Measurements from ENCODE around the gene IPMK.
"Not testable (repeated sequence)": the region's sequence is repeated elsewhere in the genome, so short reads cannot be mapped to it uniquely, and the experiment has no call there.

IPMK gene

DNA sequence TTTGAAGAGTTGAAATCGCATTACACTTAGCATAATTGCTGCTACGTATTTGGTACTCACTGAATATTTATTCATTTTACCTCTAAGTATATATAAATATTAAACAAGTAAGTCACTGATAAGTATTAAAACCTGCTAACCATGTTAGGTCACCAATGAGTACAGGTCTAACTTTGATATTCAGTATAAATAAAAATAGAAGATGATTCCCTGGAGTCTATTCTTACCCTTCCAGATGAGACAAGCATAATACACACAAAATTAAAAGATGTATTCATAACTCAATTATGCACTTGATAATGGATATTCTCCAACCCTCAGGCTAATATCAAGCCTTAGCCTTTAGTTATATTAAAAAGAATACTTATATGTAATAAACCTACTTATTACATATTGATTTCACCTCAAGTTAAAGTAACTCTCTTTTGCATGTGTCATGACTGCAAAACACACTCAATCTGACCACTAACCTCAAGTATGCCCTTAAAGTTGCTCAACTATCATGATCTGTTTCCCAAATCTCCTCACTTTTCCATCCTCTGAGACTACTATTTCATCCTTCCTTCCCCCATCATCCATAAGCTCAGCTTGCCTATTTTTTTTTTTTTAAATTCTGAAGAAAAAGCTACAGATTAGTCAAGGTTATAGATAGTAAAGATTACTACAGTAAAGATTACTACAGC lies 46.8 kb downstream of the IPMK start:
- no peak for DNase-seq

DNA sequence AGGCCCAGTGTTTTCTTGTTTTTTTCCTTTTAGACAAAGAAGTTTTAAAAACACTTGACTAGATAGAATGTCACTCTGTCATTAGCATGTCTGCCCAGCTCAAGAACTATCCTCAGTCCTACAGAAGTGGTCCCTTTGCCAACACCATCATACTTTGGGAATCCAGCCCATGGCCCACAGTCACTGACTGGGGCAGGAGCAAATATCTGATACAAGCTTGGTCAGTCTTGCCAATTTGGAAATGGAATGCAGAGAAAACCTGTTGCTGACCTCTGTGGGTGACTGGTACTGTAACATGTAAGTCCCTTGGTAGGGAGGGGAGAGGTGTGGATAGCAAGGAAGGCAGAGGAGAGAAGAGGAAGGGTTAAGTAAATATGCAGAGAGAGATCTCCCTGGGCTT lies 47.8 kb downstream of the IPMK start:
- DNase-seq: no peak

DNA sequence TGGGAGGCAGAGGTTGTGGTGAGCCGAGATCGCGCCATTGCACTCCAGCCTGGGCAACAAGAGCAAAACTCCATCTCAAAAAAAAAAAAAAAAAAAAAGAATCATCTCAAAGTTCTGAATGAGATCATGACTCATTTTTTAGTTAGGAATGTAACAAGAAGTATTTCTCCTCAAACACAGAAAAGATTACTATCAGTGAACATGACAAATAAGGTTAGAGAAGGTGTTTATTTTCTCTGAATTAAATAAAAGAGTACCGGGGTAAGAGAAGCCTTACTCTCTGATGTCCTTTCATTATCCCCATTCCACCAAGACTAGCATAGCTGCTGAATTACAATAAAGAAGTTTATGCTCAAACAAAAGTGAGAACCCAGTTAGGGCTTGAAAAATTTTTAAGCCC lies 50.1 kb downstream of the IPMK start:
- DNase-seq: no peak

DNA sequence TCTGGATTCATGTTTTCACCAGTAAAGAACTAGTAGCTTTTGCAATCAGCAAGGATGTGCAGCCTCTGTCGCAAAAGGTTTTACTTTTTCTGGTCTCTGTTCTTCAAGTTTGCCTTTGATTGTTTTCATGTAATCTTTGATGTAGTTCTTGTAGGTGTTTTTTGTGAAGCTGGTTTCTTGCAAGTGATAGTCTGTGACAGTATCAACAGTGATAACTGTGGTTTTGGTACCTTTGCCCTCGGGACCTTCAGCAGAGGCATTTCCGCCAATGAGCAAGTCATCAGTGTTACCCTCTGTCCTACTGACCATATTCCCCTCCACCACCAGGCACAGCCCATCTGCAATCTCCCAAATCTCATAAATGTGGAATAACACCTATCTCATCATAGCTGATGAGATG lies 55.1 kb downstream of the IPMK start:
- no peak for DNase-seq

DNA sequence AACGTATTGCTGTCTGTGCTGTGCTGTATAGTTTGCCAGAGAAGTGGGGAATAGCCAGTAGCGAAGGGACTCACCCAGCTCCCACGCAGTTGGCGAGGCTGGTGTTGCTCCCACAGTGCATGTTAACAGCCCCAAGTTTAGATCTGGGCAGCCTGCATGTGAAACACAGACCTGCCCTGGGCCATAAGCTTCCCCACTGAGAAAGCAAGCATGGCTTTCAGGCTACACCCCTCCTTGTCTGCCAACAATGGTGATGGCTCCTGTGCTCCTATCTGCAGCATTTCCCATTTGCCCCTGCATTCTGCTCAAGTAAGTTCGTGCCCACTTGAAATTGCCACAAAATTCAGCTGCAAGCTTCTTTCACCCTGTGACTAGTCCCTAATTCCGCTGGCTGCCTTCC lies 57.5 kb downstream of the IPMK start:
- no peak for DNase-seq

DNA sequence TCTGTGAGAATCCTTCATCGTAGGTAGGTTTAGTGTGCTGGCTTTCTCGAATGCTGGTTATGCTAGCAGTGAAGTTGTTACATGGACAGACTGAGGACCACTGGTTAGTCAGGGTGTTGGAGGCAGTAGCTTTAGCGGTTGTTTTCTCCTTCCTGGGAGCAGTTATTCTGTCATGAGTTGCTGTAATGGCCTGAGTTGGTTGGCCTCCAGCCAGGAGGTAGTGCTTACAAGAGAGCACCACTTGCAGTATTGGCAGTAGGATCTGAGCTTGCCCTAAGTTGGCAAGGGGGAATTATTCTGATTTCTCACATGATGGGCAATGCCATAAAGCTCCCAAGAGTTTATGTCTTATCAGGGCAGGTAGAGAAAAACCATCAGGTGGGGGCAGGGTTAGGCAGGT lies 58.0 kb downstream of the IPMK start:
- DNase-seq: no peak

DNA sequence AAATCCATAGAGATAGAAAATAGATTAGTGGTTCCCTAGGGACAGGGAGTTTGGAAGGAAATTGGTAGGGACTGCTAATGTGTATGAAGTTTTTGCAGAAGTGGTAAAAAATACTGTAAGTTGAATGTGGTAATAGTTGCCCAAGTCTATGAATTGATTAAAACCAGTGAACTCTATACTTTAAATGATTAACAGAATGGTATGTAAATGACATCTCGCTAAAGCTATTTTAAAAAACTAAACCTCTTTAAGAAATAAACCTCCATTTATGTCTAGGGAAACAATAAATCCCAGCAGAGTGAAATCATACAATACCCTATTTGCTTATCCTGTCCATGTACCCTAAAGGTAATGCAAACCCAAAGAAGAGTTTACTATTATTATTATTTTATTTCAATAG lies 61.4 kb downstream of the IPMK start:
- DNase-seq: no peak

DNA sequence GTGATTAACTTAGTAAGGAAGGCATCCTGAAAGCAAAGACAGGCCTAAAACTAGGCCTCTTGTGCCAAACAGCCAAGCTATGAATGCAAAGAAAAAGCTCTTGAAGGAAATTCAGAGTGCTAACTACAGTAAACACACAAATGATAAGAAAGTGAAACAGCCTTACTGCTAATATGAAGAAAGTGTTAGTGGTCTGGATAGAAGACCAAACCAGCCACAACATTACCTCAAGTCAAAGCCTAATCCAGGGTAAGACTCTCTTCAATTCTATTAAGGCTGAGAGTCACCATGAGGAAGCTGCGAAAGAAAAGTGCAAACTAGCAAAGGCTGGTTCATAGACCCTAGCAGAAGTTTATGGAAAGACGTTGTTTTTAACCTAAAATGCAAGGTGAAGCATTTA lies 66.0 kb downstream of the IPMK start:
- DNase-seq: no peak

DNA sequence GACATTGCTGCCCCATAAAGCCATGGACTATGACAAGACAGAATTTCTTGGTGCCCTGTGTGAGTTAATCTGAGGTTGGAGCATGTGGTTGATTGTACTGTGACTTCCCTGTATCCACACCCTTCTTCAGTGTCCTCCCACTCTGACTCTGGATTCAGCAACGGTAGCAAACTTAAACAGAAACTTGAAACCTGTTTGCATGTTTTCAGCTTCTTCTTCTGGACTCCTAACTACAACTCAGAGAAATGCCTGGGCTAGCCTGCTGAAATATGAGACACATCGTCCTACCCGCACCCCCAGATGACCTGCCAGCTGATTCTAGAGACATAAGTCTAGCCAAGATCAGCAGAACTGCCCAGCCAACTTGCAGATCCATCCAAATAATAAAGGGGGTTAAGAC lies 78.4 kb downstream of the IPMK start:
- no peak for DNase-seq

DNA sequence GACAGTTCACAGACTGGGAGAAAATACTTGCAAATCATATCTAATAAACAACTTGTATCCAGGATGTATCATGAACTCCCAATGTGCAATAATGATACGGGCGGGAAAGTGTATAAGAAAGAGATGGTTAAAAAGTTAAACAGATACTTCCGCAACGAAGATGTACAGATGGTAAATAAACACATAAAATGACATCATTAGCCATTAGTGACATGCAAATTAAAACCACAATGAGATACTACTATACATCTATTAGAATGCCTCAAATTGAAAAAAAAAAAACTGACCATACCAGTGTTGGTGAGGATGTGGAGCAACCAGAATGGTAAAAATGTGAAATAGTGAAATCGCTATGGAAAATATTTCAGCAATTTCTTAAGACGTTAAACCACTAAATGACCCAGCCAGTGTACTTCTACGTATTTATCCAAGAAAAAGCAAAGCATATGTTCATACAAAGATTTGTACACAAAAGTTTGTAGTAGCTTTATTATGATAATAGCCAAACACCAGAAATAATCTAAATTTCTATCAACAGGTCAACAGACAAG lies 83.5 kb downstream of the IPMK start:
- no peak for DNase-seq

DNA sequence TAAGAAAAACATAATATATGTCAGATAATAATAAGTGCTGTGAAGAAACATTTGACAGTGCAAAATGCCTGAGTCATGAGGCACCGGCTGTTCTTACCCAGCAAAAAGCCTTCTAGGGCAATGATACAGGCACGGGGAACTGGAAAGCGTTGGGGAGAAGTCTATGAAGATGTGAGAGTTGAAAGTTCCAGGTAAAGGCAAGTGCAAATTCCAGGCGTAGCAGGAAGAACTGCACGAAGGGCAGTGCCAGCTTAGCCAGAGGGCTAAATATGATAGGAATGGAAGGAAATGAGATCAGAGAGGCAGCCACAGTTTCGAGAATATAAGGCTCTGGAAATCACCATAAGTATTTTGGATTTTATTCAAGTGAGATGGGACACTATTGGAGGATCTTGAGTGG lies 87.0 kb downstream of the IPMK start:
- DNase-seq: no peak

DNA sequence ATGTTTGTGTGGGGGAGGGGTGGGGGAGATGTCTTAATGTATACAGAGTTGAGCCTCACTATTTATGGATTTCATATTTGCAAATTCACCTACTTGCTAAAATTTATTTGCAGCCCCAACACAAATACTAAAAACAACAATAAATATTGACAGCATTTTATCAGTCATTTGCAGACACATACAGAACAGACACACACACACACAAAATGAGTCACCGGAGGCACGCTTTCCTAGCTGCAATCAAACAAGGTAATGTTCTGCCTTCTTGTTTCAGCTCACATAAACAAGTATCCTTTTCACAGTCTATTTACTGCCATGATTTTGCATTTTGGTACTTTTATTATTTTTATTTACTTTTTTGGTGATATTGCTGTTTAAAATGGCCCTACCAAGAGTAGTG lies 88.5 kb downstream of the IPMK start:
- no peak for DNase-seq

DNA sequence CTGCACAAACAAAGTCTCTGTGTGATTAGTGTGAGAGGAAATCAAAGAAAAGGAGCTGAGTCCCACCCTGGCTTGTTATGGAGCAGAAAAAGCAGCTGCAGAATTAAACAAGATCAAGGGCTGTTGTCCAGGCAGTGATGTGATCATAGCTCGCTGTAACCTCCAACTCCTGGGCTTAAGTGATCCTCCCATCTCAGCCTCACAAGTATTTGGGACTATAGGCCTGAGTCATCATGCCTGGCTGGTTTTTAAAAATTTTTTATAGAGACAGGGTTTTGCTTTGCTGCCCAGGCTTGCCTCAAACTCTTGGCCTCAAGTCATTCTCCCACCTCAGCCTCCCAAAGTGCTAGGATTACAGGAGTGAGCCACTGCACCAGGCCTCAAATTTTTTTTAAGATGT lies 88.9 kb downstream of the IPMK start:
- DNase-seq: no peak

DNA sequence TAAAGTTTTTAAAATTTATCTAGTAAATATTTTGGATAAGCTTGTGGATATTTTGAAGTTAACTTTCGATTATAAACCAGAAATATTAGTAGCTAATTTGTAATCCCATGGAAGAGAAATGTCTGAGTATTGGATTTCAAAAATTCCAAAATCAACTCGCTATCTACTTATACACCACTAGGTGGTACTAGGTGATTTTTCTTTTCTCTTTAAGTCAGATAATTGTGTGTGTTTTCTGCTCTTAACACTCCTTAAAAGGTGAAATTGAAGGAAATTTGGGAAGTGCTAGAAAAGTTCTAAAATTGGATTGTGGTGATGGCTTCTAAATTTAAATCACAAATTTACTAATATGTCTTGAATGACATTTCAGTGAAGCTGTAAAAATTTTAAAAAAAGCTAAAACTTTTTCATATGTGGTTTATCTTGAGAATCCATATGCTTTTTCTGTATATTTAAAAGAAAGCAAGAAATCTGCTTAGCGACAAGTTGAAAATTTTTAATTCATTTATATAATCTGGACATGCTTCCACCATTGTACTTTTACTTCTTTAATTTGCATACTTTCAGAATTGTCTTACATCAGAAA lies 90.2 kb downstream of the IPMK start:
- DNase-seq: no peak

DNA sequence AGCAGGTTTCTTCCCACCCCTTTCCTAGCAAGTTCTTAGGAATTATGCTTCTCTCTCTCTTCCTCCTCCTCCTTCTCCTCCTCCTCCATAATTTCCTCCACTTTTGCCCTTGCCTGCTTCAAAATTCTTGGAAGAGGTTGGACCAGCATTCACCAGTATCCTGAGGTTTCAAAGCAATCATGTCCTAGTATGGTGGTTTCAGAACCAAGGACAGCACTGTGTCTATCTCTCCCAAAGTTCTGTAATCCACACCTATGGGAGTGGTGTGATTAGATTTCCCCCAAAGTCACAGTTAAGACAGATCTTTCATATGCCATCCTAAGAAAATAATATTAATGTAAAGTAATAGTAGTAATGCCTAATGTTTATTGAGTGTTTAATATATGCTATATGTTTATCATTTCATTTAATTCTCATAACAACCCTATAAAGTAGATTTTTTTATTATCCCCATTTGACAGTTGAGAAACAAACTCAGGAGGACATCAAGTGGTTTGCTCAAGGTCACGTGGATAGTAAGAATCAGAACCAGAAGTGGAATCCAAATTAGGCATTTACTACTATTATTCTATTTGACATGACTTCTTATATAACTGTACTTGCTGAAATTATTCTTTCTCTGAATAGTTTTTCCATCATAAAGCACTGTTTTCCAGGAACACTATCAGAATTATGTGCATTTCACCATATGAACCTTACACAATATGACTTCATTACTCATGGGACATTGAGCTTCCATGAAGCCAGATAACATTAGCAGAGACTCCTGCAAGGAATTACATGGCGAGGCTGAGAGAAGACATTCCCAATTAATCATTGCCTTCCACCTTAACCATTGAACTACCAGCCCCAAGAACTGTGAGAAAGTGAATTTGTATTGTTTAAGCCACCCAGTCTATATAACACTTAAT lies 91.4 kb downstream of the IPMK start:
- no peak for DNase-seq

DNA sequence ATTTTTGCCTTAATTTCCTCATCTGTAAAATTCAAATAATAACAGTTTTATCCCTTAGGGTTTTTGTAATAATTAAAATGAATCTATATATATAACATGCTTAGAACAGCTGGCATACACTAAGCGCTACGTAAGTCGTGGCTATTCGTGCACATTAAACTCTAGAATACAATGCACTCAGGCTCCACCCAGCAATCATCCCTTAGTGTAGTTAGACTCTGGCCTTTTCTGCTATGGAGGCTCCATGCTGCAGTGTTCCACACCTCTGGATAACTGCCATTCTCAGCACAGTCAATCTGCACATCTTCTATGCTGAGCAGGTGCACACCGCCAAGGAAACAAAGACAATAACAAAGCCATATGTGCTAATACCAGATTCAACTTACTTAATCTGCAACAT lies 92.9 kb downstream of the IPMK start:
- no peak for DNase-seq

DNA sequence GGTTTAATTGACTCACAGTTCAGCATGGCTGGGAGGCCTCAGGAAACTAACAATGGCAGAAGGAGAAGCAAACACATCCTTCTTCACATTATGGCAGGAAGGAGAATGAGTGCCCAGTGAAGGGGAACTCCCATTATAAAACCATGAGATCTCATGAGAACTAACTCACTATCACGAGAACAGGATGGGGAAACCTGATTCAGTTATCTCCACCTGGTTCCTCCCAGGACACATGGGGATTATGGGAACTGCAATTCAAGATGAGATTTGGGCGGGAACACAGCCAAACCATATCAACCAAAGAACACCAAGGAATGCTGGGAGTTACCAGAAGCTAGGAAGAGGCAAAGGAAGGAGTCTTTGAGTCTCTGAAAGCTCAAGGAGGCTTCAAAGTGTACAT lies 94.3 kb downstream of the IPMK start:
- no peak for DNase-seq

DNA sequence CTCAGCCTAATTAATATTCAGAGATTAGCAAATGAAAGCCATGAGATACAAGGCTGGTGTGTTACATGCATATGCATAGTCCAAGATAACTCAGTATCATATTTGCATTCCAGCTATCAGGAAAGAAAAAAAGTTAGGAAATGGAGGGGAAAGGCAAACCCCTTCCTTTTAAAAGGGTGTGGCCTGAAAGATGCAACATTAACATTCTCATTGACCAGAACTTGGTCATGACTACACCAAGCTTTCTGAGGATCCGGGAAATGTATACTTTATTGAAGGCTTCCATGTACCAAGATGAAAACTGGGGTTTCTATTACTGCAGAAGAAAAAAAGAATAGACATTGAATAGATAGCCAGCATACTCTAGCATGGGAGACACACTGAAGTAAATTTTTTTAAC lies 96.5 kb downstream of the IPMK start:
- DNase-seq: no peak

DNA sequence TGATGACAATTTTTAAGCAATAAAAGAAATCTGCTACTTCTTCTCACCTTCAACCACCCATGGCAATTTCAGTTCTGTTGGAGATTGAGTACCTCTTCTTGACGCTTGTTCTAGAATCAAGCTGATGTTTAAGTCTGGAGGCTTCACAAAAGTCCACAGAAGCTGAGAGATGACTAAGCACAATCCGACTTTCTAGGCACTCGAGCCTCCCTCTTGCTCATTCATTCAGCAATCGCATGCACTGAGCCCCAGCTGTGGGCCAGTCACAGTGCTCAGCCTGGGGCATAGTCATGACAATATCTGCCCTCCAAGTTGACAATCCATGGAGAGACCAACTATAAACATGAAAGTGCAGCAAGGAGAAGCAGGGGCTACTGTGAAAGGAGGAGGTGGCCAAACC lies 103.2 kb downstream of the IPMK start:
- no peak for DNase-seq

DNA sequence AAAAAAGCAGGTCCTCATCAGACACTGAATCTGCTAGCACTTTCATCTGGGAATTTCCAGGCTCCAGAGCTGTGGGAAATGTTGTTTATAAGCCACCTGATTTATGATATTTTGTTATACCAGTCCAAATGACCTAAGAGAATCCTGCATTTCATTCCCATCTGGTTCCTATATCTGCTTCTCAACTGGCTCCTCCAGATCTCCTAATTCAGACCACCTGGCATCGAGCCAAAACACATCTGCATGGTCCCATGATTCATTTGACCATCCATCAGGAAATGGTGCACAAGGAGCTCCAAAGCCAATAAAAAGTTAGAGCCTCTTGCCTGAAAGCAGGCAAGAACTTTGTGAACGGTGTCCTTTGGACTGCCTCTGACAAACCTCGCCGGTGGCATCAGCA lies 108.9 kb downstream of the IPMK start:
- DNase-seq: no peak

DNA sequence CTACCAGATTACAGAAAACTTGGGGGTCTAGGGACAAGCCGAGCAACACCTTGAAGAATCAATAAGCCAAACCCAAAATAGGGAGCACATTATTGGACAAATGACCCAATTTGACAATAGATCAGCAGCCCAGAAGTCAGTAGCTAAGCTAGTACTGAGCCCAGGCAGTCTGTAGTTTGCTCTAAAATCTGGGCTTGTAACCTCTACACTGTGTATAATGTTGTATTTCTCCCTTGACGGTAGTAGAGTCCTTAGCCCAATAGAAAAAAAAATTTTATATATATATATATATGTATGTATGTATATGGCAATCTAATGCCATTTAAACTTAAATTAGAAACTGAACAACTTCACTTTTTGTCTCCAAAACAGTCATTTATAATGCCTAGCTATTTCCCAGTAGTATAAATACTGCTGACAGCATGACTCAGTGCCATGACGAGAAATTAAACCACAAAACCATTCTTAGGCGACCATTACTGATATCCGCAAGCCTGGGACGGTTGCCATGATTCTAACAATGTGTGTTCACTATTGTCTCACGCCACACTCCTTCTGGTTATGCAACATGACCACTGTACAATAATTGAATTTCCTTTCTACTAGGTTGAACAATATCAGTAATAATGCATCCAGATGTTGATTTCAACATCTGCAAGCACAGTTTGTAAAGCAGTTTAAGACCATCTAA lies 110.5 kb downstream of the IPMK start:
- no peak for DNase-seq

DNA sequence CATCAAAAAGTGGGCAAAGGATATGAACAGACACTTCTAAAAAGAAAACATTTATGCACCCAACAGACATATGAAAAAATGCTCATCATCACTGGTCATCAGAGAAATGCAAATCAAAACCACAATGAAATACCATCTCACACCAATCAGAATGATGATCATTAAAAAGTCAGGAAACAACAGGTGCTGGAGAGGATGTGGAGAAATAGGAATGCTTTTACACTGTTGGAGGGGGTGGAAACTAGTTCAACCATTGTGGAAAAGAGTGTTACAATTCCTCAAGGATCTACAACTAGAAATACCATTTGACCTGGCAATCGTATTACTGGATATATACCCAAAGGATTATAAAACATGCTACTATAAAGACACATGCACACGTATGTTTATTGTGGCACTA lies 111.8 kb downstream of the IPMK start:
- not testable (repeated sequence) for DNase-seq

DNA sequence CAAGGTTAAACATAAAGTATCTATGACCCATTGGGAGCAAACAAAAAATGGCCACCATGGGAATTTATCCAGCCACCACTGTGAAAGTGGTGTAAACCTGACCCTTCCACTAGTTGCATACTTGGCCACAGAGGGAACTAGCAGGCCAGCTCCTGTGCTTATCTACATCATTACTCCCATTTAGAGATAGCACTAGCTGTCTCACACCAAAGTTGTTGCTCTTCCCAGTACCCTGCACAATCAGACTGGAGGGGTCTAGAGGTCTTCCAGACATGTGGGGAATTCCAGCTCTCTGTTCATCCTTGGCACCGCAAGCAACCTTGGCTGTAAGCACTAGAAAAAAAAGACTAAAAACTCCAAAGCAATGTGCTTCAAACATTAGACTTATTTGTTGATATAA lies 113.9 kb downstream of the IPMK start:
- no peak for DNase-seq
